UCSD-AML1 (cell line): Measurements from ENCODE around the gene TBKBP1.

ENCODE experiments used
- DNase-seq: peaks from one replicate; lab custom pipeline; 2025; ENCODE audit not compliant: unreplicated experiment; lab: John Stamatoyannopoulos, UW

TBKBP1 gene

GRCh38 chr17:47713980-47714700, 20.2 kb downstream of the TBKBP1 start:
- no peak for DNase-seq

- no peak for DNase-seq
Measured at GRCh38 chr17:47714773-47715396, 20.9 kb downstream of the TBKBP1 start.

- no peak for DNase-seq
Measured at GRCh38 chr17:47715669-47716325, 21.8 kb downstream of the TBKBP1 start.

GRCh38 chr17:47716375-47716774, 22.4 kb downstream of the TBKBP1 start:
- no peak for DNase-seq

- peak; percentile 48 for DNase-seq
Measured at GRCh38 chr17:47717261-47717697, 23.3 kb downstream of the TBKBP1 start.

- peak; percentile 32 for DNase-seq
Measured at GRCh38 chr17:47717979-47718621, 24.1 kb downstream of the TBKBP1 start.

- DNase-seq = no peak
Measured at GRCh38 chr17:47718634-47719405, 24.9 kb downstream of the TBKBP1 start.

- DNase-seq = peak; percentile 54
Measured at GRCh38 chr17:47719411-47720152, 25.6 kb downstream of the TBKBP1 start.

GRCh38 chr17:47720196-47720595, 26.2 kb downstream of the TBKBP1 start:
- no peak for DNase-seq

GRCh38 chr17:47720754-47721533, 27.0 kb downstream of the TBKBP1 start:
- DNase-seq = peak; percentile 75

GRCh38 chr17:47721725-47722124, 27.8 kb downstream of the TBKBP1 start:
- DNase-seq = no peak

GRCh38 chr17:47724705-47725104, 30.7 kb downstream of the TBKBP1 start:
- no peak for DNase-seq

- DNase-seq = no peak
Measured at GRCh38 chr17:47725446-47726111, 31.6 kb downstream of the TBKBP1 start.

- DNase-seq = no peak
Measured at GRCh38 chr17:47726796-47727703, 33.1 kb downstream of the TBKBP1 start.

GRCh38 chr17:47727704-47728036, 33.7 kb downstream of the TBKBP1 start:
- DNase-seq = no peak

- no peak for DNase-seq
Measured at GRCh38 chr17:47728214-47728877, 34.4 kb downstream of the TBKBP1 start.

- DNase-seq = no peak
Measured at GRCh38 chr17:47729476-47729875, 35.5 kb downstream of the TBKBP1 start.
